Eye (tissue), 1 donor: ENCODE results near the gene SSH3.
A peak's percentile ranks its signal among the peaks of the same experiment; 100 is the strongest.

ENCODE experiments used
- DNase-seq: peaks from one replicate; pipeline ENCODE4 v3.0.0-alpha.2; 2015

Gene SSH3

GRCh38 chr11:67268962-67269268, 34.4 kb upstream of the SSH3 start:
- no peak for DNase-seq

- no peak for DNase-seq
Measured at GRCh38 chr11:67269401-67270255, 33.7 kb upstream of the SSH3 start.

- peak; percentile 77 for DNase-seq
Measured at GRCh38 chr11:67270256-67271204, 32.8 kb upstream of the SSH3 start.

- no peak for DNase-seq
Measured at GRCh38 chr11:67271205-67271540, 32.2 kb upstream of the SSH3 start.

- DNase-seq, result peak; percentile 20
Measured at GRCh38 chr11:67271541-67272284, 31.6 kb upstream of the SSH3 start.

- no peak for DNase-seq
Measured at GRCh38 chr11:67272327-67273259, 30.7 kb upstream of the SSH3 start.

GRCh38 chr11:67273260-67273990, 29.9 kb upstream of the SSH3 start:
- no peak for DNase-seq

GRCh38 chr11:67274768-67275605, 28.3 kb upstream of the SSH3 start:
- DNase-seq, result no peak

- no peak for DNase-seq
Measured at GRCh38 chr11:67275606-67276409, 27.5 kb upstream of the SSH3 start.

- peak; percentile 30 for DNase-seq
Measured at GRCh38 chr11:67276781-67277230, 26.5 kb upstream of the SSH3 start.

- DNase-seq, result peak; percentile 75
Measured at GRCh38 chr11:67277231-67277961, 25.9 kb upstream of the SSH3 start.

GRCh38 chr11:67278135-67278938, 25.0 kb upstream of the SSH3 start:
- DNase-seq, result no peak

GRCh38 chr11:67278939-67279588, 24.3 kb upstream of the SSH3 start:
- DNase-seq, result no peak

GRCh38 chr11:67279589-67280340, 23.6 kb upstream of the SSH3 start:
- no peak for DNase-seq

GRCh38 chr11:67280341-67280787, 23.0 kb upstream of the SSH3 start:
- no peak for DNase-seq

GRCh38 chr11:67280788-67281551, 22.4 kb upstream of the SSH3 start:
- no peak for DNase-seq
